HG02870 (cell line): ENCODE data around the gene MED15.
"Not testable (repeated sequence)": the region's sequence is repeated elsewhere in the genome, so short reads cannot be mapped to it uniquely, and the experiment has no call there.

Experiments used
- ATAC-seq: cut with Tn5 transposase; IDR thresholded peaks from one replicate; pipeline ENCODE4 v1.9.1; 2021; ENCODE audit warnings: mild to moderate bottlenecking, moderate library complexity; ENCODE audit not compliant: unreplicated experiment

Gene MED15

GRCh38 chr22:20594486-20594885, 87.1 kb downstream of the MED15 start:
- not testable (repeated sequence) for ATAC-seq

- ATAC-seq, result no peak
Measured at GRCh38 chr22:20595461-20595860, 88.1 kb downstream of the MED15 start.

- ATAC-seq, result no peak
Measured at GRCh38 chr22:20599117-20599516, 91.7 kb downstream of the MED15 start.

- ATAC-seq, result no peak
Measured at GRCh38 chr22:20600137-20600673, 92.8 kb downstream of the MED15 start.

GRCh38 chr22:20601308-20601707, 93.9 kb downstream of the MED15 start:
- no peak for ATAC-seq

GRCh38 chr22:20602609-20603164, 95.3 kb downstream of the MED15 start:
- no peak for ATAC-seq

- ATAC-seq, result no peak
Measured at GRCh38 chr22:20604092-20604747, 96.8 kb downstream of the MED15 start.

GRCh38 chr22:20604776-20605221, 97.4 kb downstream of the MED15 start:
- no peak for ATAC-seq

- ATAC-seq, result no peak
Measured at GRCh38 chr22:20605328-20605727, 97.9 kb downstream of the MED15 start.

- ATAC-seq, result no peak
Measured at GRCh38 chr22:20606041-20606783, 98.8 kb downstream of the MED15 start.

- ATAC-seq, result no peak
Measured at GRCh38 chr22:20606784-20607128, 99.3 kb downstream of the MED15 start.

- ATAC-seq, result no peak
Measured at GRCh38 chr22:20607157-20607907, 99.9 kb downstream of the MED15 start.

GRCh38 chr22:20610243-20610686, 102.9 kb downstream of the MED15 start:
- ATAC-seq, result no peak

GRCh38 chr22:20610757-20611156, 103.3 kb downstream of the MED15 start:
- ATAC-seq, result no peak

- ATAC-seq, result no peak
Measured at GRCh38 chr22:20611418-20611817, 104.0 kb downstream of the MED15 start.

- ATAC-seq, result no peak
Measured at GRCh38 chr22:20613301-20613700, 105.9 kb downstream of the MED15 start.

GRCh38 chr22:20615021-20615420, 107.6 kb downstream of the MED15 start:
- no peak for ATAC-seq

GRCh38 chr22:20615533-20616450, 108.4 kb downstream of the MED15 start:
- no peak for ATAC-seq

GRCh38 chr22:20616451-20617043, 109.1 kb downstream of the MED15 start:
- ATAC-seq, result no peak

GRCh38 chr22:20618488-20618887, 111.1 kb downstream of the MED15 start:
- no peak for ATAC-seq
